HCT116 (cell line): ENCODE measurements around the gene CHAF1A. TPM values are rescaled to one million over a fixed set of nuclear protein-coding genes. Genes with fewer than 3 reads are reported as not detected.
A peak's percentile ranks its signal among the peaks of the same experiment; 100 is the strongest.

Source experiments
- ATAC-seq: fragments of 200-7000 bp; cut with Tn5 transposase; 2 replicates; pipeline ENCODE4 v1.9.1; 2020; ENCODE audit warnings: mild to moderate bottlenecking, moderate library complexity
- BruUV-seq: library from RNA; stranded (reverse); fragments of 400-500 nt; replicated peaks from 2 replicates; lab custom pipeline; 2021; lab: Mats Ljungman, UMichigan
- CTCF ChIA-PET: fragments of 300-600 bp; sonication (Branson Sonifier 250); formaldehyde crosslinking; loops from one replicate; lab custom pipeline; 2021; ENCODE audit warnings: antibody characterized with exemption; lab: Charles Lee
- POLR2A ChIA-PET: fragments of 300-600, 350-600 bp; sonication (Branson Sonifier 250); formaldehyde crosslinking; loops from one replicate; lab custom pipeline; 2021; ENCODE audit warnings: antibody characterized with exemption; lab: Charles Lee
- RAD21 ChIA-PET, 2 experiments: fragments of 300-600 bp; sonication (Branson Sonifier 250); formaldehyde crosslinking; loops; one replicate each; lab custom pipeline; 2023; ENCODE audit warnings: low total read pairs in 2 of 2; ENCODE audit not compliant: uncharacterized antibody in 2 of 2, unreplicated experiment in 2 of 2, low non-redundant PET in 1 of 2; lab: Charles Lee
- DNase-seq: peaks from one replicate; pipeline ENCODE4 v3.0.0-alpha.2; 2010; ENCODE audit warnings: low read depth, low spot score
- H2AFZ ChIP-seq: fragments of 200-600 bp; shearing (Covaris generic), sonication (generic); 2 replicates; pipeline ENCODE4 v1.6.1; 2017; ENCODE audit warnings: low read depth, mixed run types, mixed read lengths, antibody characterized with exemption, low read length; ENCODE audit not compliant: poor library complexity, severe bottlenecking
- H3K27ac ChIP-seq: 2 replicates; pipeline ENCODE4 v1.5.1; 2012; ENCODE audit warnings: low read depth, low read length
- H3K27me3 ChIP-seq: fragments of 200-600 bp; sonication (generic); 2 replicates; pipeline ENCODE4 v1.6.1; 2016; ENCODE audit warnings: mixed run types, low read length, mixed read lengths; ENCODE audit not compliant: insufficient read depth
- H3K36me3 ChIP-seq, 2 experiments: fragments of 200-500 bp in 1 of 2; fragments of 200-600 bp in 1 of 2; sonication (Bioruptor generic) in 1 of 2; sonication (generic) in 1 of 2; 2 replicates each; pipeline versions ENCODE4 v1.5.1 to v1.6.1; 2014 to 2016; ENCODE audit warnings: low read length in 2 of 2, inconsistent platforms in 1 of 2, mixed read lengths in 1 of 2, mixed run types in 1 of 2; ENCODE audit not compliant: insufficient read depth in 2 of 2, control insufficient read depth in 1 of 2
- H3K4me1 ChIP-seq, 2 experiments: fragments of 200-600 bp in 1 of 2; sonication (generic) in 1 of 2; 2 replicates each; pipeline versions ENCODE4 v1.5.1 to v1.6.1; 2012 to 2017; ENCODE audit warnings: low read length in 2 of 2, inconsistent platforms in 1 of 2, mild to moderate bottlenecking in 1 of 2, mixed read lengths in 1 of 2, mixed run types in 1 of 2, moderate library complexity in 1 of 2; ENCODE audit not compliant: insufficient read depth in 2 of 2, control insufficient read depth in 1 of 2
- H3K4me2 ChIP-seq: fragments of 200-600 bp; sonication (generic); 2 replicates; pipeline ENCODE4 v1.6.1; 2017; ENCODE audit warnings: mixed run types, low read length, mixed read lengths
- H3K4me3 ChIP-seq, 2 experiments: fragments of 200-600 bp in 1 of 2; sonication (generic) in 1 of 2; replicated peaks in 1 of 2; 2 replicates each; pipeline ENCODE4 v1.5.1; 2011 to 2016; ENCODE audit warnings: low read length in 2 of 2, control low read depth in 1 of 2, low read depth in 1 of 2, mild to moderate bottlenecking in 1 of 2, mixed read lengths in 1 of 2, mixed run types in 1 of 2
- H3K79me2 ChIP-seq: fragments of 200-600 bp; sonication (generic); 2 replicates; pipeline ENCODE4 v1.6.1; 2017; ENCODE audit warnings: mild to moderate bottlenecking, mixed run types, low read length, moderate library complexity, mixed read lengths; ENCODE audit not compliant: insufficient read depth
- H3K9ac ChIP-seq: fragments of 200-600 bp; sonication (generic); 2 replicates; pipeline ENCODE4 v1.6.1; 2016; ENCODE audit warnings: low read length, mixed read lengths
- H3K9me2 ChIP-seq: fragments of 200-600 bp; sonication (generic), shearing (Covaris generic); 2 replicates; pipeline ENCODE4 v1.6.1; 2017; ENCODE audit warnings: mixed run types, mild to moderate bottlenecking, moderate library complexity; ENCODE audit not compliant: insufficient read depth
- H3K9me3 ChIP-seq, 2 experiments: fragments of 200-500 bp in 1 of 2; fragments of 200-600 bp in 1 of 2; sonication (Bioruptor generic) in 1 of 2; sonication (generic) in 1 of 2; 2 replicates each; pipeline ENCODE4 v1.6.1; 2014 to 2017; ENCODE audit warnings: low read length in 2 of 2, mixed read lengths in 2 of 2, inconsistent platforms in 1 of 2, low read depth in 1 of 2, mild to moderate bottlenecking in 1 of 2, mixed run types in 1 of 2, moderate library complexity in 1 of 2; ENCODE audit not compliant: control insufficient read depth in 1 of 2, insufficient read depth in 1 of 2
- H4K20me1 ChIP-seq: fragments of 200-600 bp; sonication (generic), shearing (Covaris generic); 2 replicates; pipeline ENCODE4 v1.6.1; 2017; ENCODE audit warnings: mixed run types, mild to moderate bottlenecking, moderate library complexity; ENCODE audit not compliant: insufficient read depth
- CBX3 ChIP-seq: IDR thresholded peaks from 2 replicates; pipeline ENCODE4 v1.6.1; 2012; ENCODE audit warnings: low read depth
- EGR1 ChIP-seq: IDR thresholded peaks from 2 replicates; pipeline ENCODE4 v1.6.1; 2012; ENCODE audit warnings: low read depth
- ELF1 ChIP-seq: IDR thresholded peaks from 2 replicates; pipeline ENCODE4 v1.6.1; 2012; ENCODE audit warnings: low read depth, borderline replicate concordance
- EZH2 ChIP-seq: fragments of 200-600 bp; sonication (generic); IDR thresholded peaks from 2 replicates; pipeline ENCODE4 v1.6.1; 2017; ENCODE audit warnings: antibody characterized with exemption, mixed run types
- FOSL1 ChIP-seq: IDR thresholded peaks from 2 replicates; pipeline ENCODE4 v1.6.1; 2012; ENCODE audit warnings: low read depth
- POLR2AphosphoS5 ChIP-seq: IDR thresholded peaks from 2 replicates; pipeline ENCODE4 v1.6.1; 2011; ENCODE audit warnings: mild to moderate bottlenecking, low read depth, low read length, moderate library complexity
- RAD21 ChIP-seq: IDR thresholded peaks from 2 replicates; pipeline ENCODE4 v1.6.1; 2012; ENCODE audit warnings: low read depth, mild to moderate bottlenecking
- SIN3A ChIP-seq: IDR thresholded peaks from 2 replicates; pipeline ENCODE4 v1.6.1; 2012; ENCODE audit warnings: low read depth
- SRF ChIP-seq: IDR thresholded peaks from 2 replicates; pipeline ENCODE4 v1.6.1; 2012; ENCODE audit warnings: low read depth
- intact Hi-C: fragments of 100-400 bp; cut with micrococcal nuclease; formaldehyde crosslinking; loops from 2 replicates; pipeline ENCODE4 v1.10.0; 2022
- total RNA-seq: library from RNA; stranded (reverse); gene quantifications from one replicate; pipeline ENCODE4 v1.2.1, GENCODE V29; 2021; ENCODE audit not compliant: unreplicated experiment
- TF ChIP-seq, protein P1 (sequence below): IDR thresholded peaks from 2 replicates; pipeline ENCODE4 v1.6.1; 2012
- TF ChIP-seq, protein P2 (sequence below): IDR thresholded peaks from 2 replicates; pipeline ENCODE4 v1.6.1; 2012; ENCODE audit warnings: low read depth
- TF ChIP-seq, protein P3 (sequence below): IDR thresholded peaks from 2 replicates; pipeline ENCODE4 v1.6.1; 2012

CHAF1A gene
- total RNA-seq, 1 experiment from 2014 or later: 69.9 TPM

DNA sequence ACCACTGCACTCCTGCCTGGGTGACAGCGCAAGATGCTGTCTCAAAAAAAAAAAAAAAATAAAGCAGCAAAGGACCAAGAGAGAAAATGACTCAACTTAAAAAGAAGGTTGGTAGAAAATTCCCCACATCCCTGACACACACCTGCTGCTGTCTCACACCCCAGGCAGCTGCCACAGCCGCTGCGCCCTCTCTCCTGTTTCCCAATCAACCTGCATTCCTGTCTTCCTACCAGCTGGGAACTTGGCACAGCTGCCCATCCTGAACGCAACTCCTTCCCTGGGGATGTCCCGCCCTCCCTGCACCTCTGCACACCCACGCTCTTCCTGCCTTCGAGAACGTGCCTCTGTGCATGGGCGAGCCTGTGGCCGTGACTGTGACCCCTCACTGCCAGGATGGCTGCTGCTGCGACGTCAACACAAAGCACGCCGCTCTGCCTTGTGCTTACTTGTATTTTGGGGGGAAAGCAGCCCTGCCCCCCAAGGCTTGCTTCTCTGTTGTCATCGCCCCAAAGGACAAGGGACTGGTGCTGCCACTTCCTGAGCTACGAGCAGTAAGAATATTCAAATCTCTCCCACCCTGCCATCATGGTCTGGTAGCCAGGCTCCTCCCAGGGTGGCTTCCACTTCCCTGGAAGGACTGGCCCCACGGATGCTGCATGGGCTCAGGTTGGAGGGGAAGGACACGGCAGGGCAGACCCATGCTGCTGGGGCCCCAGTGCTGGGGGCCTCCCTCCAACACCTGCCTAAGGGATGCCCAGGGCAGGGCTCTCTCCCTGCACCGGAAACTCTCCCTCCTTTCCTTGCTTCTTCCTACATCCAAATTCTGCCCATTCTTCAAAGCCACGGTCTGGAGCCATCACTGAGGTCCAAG is 22.8 kb upstream of the CHAF1A start:
- intact Hi-C loops: no loop called here
- H3K4me1 ChIP-seq: peaks cover 56 to 66% of the 10 kb centered on the region in 2 experiments

More for the DNA sequence above, 22.8 kb upstream of the CHAF1A start:
- Histone ChIP-seq H3K9me3 (no peaks in the 10 kb centered on the region), H3K27ac (peak overlapping the region; percentile 37), H3K4me3 (no peak overlapping the region), H3K79me2 (peaks cover 80% of the 10 kb centered on the region), H3K27me3 (no peaks in the 10 kb centered on the region), H4K20me1 (peaks cover 3% of the 10 kb centered on the region; the same call in 1 of the 2 replicates), H3K9me2 (no peaks in the 10 kb centered on the region), H2AFZ (no peak overlapping the region), H3K9ac (no peak overlapping the region), H3K4me2 (peak overlapping the region; percentile 50), H3K36me3 (no peaks in the 10 kb centered on the region; a peak in 1 of 4 replicates)
- RAD21 ChIA-PET: no interaction called here
- ATAC-seq (no peak), DNase-seq (no peak)
- no peak for TF ChIP-seq EZH2
- TF ChIP-seq, protein P1, sequence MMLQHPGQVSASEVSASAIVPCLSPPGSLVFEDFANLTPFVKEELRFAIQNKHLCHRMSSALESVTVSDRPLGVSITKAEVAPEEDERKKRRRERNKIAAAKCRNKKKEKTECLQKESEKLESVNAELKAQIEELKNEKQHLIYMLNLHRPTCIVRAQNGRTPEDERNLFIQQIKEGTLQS: no peak
- TF ChIP-seq, protein P2, sequence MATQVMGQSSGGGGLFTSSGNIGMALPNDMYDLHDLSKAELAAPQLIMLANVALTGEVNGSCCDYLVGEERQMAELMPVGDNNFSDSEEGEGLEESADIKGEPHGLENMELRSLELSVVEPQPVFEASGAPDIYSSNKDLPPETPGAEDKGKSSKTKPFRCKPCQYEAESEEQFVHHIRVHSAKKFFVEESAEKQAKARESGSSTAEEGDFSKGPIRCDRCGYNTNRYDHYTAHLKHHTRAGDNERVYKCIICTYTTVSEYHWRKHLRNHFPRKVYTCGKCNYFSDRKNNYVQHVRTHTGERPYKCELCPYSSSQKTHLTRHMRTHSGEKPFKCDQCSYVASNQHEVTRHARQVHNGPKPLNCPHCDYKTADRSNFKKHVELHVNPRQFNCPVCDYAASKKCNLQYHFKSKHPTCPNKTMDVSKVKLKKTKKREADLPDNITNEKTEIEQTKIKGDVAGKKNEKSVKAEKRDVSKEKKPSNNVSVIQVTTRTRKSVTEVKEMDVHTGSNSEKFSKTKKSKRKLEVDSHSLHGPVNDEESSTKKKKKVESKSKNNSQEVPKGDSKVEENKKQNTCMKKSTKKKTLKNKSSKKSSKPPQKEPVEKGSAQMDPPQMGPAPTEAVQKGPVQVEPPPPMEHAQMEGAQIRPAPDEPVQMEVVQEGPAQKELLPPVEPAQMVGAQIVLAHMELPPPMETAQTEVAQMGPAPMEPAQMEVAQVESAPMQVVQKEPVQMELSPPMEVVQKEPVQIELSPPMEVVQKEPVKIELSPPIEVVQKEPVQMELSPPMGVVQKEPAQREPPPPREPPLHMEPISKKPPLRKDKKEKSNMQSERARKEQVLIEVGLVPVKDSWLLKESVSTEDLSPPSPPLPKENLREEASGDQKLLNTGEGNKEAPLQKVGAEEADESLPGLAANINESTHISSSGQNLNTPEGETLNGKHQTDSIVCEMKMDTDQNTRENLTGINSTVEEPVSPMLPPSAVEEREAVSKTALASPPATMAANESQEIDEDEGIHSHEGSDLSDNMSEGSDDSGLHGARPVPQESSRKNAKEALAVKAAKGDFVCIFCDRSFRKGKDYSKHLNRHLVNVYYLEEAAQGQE: no peak
- TF ChIP-seq POLR2AphosphoS5: no peak
- TF ChIP-seq EGR1: peak; percentile 81
- no peak for TF ChIP-seq FOSL1
- no peak for TF ChIP-seq ELF1
- 0 out of 2 replicates have a peak, but pooled peaks have one; percentile 44 for TF ChIP-seq SIN3A
- TF ChIP-seq, protein P3, sequence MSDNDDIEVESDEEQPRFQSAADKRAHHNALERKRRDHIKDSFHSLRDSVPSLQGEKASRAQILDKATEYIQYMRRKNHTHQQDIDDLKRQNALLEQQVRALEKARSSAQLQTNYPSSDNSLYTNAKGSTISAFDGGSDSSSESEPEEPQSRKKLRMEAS: no peak
- TF ChIP-seq CBX3: no peak
- no peak for TF ChIP-seq RAD21
- TF ChIP-seq SRF: no peak
- CTCF ChIA-PET: no interaction called here
- no TSS peak for BruUV-seq
- POLR2A ChIA-PET: interaction anchor here (0.9 kb wide), 1 partner anchor 10 kb away, joined by 3 read pairs; no protein-coding TSS in a partner anchor
